OCI-LY1 (cell line): ENCODE data around the gene SH2D5.

Experiments used
- H2AFZ ChIP-seq: fragments of 200-600 bp; sonication (generic), shearing (Covaris generic); 2 replicates; pipeline ENCODE4 v1.6.0; 2014; ENCODE audit warnings: antibody characterized with exemption, mild to moderate bottlenecking, low read length
- H3F3A ChIP-seq: fragments of 200-600 bp; sonication (generic), shearing (Covaris generic); 2 replicates; pipeline ENCODE4 v1.6.0; 2014; ENCODE audit warnings: mild to moderate bottlenecking, antibody characterized with exemption, low read length, moderate library complexity; ENCODE audit not compliant: insufficient read depth
- H3K27ac ChIP-seq: fragments of 200-600 bp; sonication (generic); 2 replicates; pipeline ENCODE4 v1.5.1; 2014; ENCODE audit warnings: low read length, mixed run types, mild to moderate bottlenecking, low read depth; ENCODE audit not compliant: poor library complexity, severe bottlenecking
- H3K27me3 ChIP-seq: fragments of 200-600 bp; sonication (generic); 2 replicates; pipeline ENCODE4 v1.6.0; 2014; ENCODE audit warnings: antibody characterized with exemption, mild to moderate bottlenecking, low read length, moderate library complexity; ENCODE audit not compliant: insufficient read depth
- H3K36me3 ChIP-seq: fragments of 200-600 bp; sonication (generic); 2 replicates; pipeline ENCODE4 v1.6.1; 2014; ENCODE audit warnings: mild to moderate bottlenecking, antibody characterized with exemption, low read length, moderate library complexity, mixed read lengths; ENCODE audit not compliant: insufficient read depth
- H3K4me1 ChIP-seq: fragments of 200-600 bp; sonication (generic); 2 replicates; pipeline ENCODE4 v1.5.1; 2014; ENCODE audit warnings: mild to moderate bottlenecking, low read length, moderate library complexity; ENCODE audit not compliant: insufficient read depth, severe bottlenecking
- H3K4me2 ChIP-seq: fragments of 200-600 bp; sonication (generic), shearing (Covaris generic); 2 replicates; pipeline ENCODE4 v1.6.1; 2014; ENCODE audit warnings: low read length
- H3K4me3 ChIP-seq: fragments of 200-600 bp; sonication (generic); 2 replicates; pipeline ENCODE4 v1.5.1; 2014; ENCODE audit warnings: low read length, low read depth, mild to moderate bottlenecking, mixed read lengths; ENCODE audit not compliant: poor library complexity, severe bottlenecking
- H3K79me2 ChIP-seq: fragments of 200-600 bp; shearing (Covaris generic); 2 replicates; pipeline ENCODE4 v1.6.1; 2016; ENCODE audit warnings: mixed run types, low read length, mixed read lengths; ENCODE audit not compliant: insufficient read depth
- H3K9ac ChIP-seq: fragments of 200-600 bp; sonication (generic), shearing (Covaris generic); 2 replicates; pipeline ENCODE4 v1.6.1; 2014; ENCODE audit warnings: mild to moderate bottlenecking, low read length, mixed read lengths
- H3K9me2 ChIP-seq: fragments of 200-600 bp; sonication (generic), shearing (Covaris generic); 2 replicates; pipeline ENCODE4 v1.6.1; 2014; ENCODE audit warnings: low read depth, mild to moderate bottlenecking, low read length, mixed read lengths
- H3K9me3 ChIP-seq: fragments of 200-600 bp; shearing (Covaris generic); 2 replicates; pipeline ENCODE4 v1.6.1; 2014; ENCODE audit warnings: low read length, mixed read lengths
- H4K20me1 ChIP-seq: fragments of 200-600 bp; sonication (generic), shearing (Covaris generic); 2 replicates; pipeline ENCODE4 v1.6.0; 2016; ENCODE audit warnings: mild to moderate bottlenecking, low read length; ENCODE audit not compliant: insufficient read depth
- EZH2 ChIP-seq: fragments of 200-600 bp; sonication (generic), shearing (Covaris generic); IDR thresholded peaks from 2 replicates; pipeline ENCODE4 v1.8.0; 2017; ENCODE audit warnings: borderline replicate concordance, mixed run types, mild to moderate bottlenecking, antibody characterized with exemption, low read length, moderate library complexity, mixed read lengths
- TF ChIP-seq, protein P1 (sequence below): fragments of 200-600 bp; sonication (generic), shearing (Covaris generic); IDR thresholded peaks from 2 replicates; pipeline ENCODE4 v1.5.1; 2017; ENCODE audit warnings: mild to moderate bottlenecking, antibody characterized with exemption, low read length, moderate library complexity, mixed read lengths

Gene SH2D5

DNA sequence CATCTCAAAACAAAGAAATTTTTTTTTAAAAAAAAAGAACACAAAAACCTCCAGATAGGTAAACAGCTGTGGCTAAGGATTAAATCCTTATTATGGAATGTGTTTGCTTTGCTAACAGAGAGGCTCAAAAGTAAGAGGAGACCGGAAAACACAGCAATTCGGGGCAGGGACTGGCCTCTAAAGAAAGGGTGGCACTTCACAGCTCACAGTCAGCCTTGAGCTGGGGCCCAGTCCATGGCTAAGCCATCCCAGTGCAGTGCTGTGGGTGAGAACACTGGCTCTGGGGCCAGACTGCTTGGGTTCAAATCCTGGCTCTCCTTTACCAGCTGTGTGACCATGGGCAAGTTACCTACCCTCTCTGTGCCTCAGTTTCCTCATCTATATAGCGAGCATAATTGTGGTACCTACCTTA lies 42.9 kb downstream of the SH2D5 start:
- H3K36me3 ChIP-seq = no peaks in the 10 kb centered on the region
- no peaks in the 10 kb centered on the region for H3K9me2 ChIP-seq
- no peak overlapping the region for H2AFZ ChIP-seq
- no peaks in the 10 kb centered on the region for H4K20me1 ChIP-seq
- no peaks in the 10 kb centered on the region; the same call in 1 of the 2 replicates for H3K27me3 ChIP-seq
- H3K4me3 ChIP-seq = no peak overlapping the region
- H3K4me2 ChIP-seq = no peak overlapping the region
- no peak for TF ChIP-seq EZH2
- TF ChIP-seq, protein P1, sequence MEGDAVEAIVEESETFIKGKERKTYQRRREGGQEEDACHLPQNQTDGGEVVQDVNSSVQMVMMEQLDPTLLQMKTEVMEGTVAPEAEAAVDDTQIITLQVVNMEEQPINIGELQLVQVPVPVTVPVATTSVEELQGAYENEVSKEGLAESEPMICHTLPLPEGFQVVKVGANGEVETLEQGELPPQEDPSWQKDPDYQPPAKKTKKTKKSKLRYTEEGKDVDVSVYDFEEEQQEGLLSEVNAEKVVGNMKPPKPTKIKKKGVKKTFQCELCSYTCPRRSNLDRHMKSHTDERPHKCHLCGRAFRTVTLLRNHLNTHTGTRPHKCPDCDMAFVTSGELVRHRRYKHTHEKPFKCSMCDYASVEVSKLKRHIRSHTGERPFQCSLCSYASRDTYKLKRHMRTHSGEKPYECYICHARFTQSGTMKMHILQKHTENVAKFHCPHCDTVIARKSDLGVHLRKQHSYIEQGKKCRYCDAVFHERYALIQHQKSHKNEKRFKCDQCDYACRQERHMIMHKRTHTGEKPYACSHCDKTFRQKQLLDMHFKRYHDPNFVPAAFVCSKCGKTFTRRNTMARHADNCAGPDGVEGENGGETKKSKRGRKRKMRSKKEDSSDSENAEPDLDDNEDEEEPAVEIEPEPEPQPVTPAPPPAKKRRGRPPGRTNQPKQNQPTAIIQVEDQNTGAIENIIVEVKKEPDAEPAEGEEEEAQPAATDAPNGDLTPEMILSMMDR = no peak
- H3K27ac ChIP-seq = no peak overlapping the region
- no peaks in the 10 kb centered on the region for H3K4me1 ChIP-seq
- no peaks in the 10 kb centered on the region for H3F3A ChIP-seq
- no peaks in the 10 kb centered on the region for H3K79me2 ChIP-seq
- H3K9ac ChIP-seq = no peak overlapping the region
- no peaks in the 10 kb centered on the region for H3K9me3 ChIP-seq

DNA sequence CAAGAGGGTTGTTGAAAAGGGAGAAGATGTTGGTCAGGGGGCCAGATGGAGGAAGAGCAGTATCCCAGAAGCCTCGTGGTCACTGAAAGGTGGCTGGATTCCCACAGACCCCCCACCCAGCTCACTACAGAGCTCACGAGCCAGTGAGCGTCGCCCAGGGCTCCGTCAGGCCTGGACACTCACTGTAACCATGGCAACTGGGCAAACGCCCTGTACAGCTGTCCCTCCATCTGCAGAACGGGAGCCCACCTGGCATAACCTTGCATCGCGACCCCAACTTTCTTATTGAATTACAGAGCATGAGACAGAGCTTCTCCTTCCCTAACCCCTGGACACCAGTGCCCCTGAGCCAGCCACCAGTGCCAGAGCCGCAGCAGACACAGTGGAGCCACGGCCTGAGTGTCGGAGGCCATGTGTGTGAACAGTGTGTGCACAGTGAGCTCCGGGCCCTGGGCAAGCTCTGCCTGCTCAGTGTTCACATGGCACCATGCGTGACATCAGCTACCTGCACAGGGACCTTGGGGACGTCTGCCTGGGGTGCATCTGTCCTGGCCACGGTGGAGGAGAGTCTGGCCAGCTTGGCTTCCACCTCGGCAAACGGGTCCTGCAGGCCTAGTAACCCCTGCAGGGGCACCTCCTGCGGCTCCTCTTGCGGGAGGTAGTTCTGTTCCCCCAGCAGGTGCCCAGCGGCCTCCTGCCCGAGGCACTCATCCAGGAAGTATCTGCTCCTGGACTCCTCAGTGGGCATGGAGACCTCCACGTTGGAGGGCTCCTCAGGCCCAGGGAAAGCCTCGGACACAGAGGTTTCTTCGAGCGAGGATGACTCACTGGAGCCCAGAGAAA lies 45.4 kb downstream of the SH2D5 start:
- Histone ChIP-seq H3K79me2 (no peaks in the 10 kb centered on the region), H3K27ac (no peak overlapping the region), H3K9me3 (no peaks in the 10 kb centered on the region), H3K9ac (no peak overlapping the region), H3K9me2 (no peaks in the 10 kb centered on the region), H3K4me1 (no peaks in the 10 kb centered on the region), H3K4me3 (no peak overlapping the region), H3K27me3 (no peaks in the 10 kb centered on the region; the same call in 1 of the 2 replicates), H3K36me3 (no peaks in the 10 kb centered on the region), H3K4me2 (no peak overlapping the region), H3F3A (no peaks in the 10 kb centered on the region), H2AFZ (no peak overlapping the region), H4K20me1 (no peaks in the 10 kb centered on the region)
- no peak for TF ChIP-seq EZH2
- TF ChIP-seq, protein P1 = no peak

DNA sequence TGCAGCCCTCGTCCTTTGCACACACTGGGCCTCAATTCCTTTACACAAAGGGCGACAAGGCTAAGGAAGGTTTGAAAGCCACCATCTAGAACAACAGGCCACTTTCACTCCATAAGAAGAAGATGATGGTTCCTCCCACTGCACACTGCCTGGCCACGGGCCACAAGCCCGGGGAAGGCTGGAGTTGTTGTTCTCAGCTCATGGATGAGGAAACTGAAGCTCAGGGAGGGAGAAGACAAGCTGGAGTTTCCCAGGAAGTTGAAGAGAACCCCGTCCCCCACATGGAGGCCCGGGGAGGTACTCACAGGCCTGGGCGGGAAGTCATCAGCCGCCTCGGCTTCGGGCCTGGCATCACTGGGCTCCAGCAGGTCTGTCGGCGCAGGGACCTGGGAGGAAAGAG lies 46.8 kb downstream of the SH2D5 start:
- Histone ChIP-seq H3K27me3 (no peaks in the 10 kb centered on the region), H4K20me1 (no peaks in the 10 kb centered on the region), H2AFZ (no peak overlapping the region), H3K79me2 (no peaks in the 10 kb centered on the region), H3K4me1 (no peaks in the 10 kb centered on the region), H3K4me2 (no peak overlapping the region), H3F3A (no peaks in the 10 kb centered on the region), H3K9me2 (no peaks in the 10 kb centered on the region), H3K27ac (no peak overlapping the region), H3K9ac (no peak overlapping the region), H3K9me3 (no peaks in the 10 kb centered on the region), H3K36me3 (no peaks in the 10 kb centered on the region), H3K4me3 (no peak overlapping the region)
- TF ChIP-seq, protein P1 = no peak
- no peak for TF ChIP-seq EZH2
